Measurements from ENCODE around the gene ALDH3B2.
"Not testable (repeated sequence)": the region's sequence is repeated elsewhere in the genome, so short reads cannot be mapped to it uniquely, and the experiment has no call there.

GRCh38 chr11:67622905-67623304 is 51.5 kb downstream of the ALDH3B2 start:
- TF ChIP-seq CTCF, POLR2A (IDR thresholded peaks at IDR 0.05): not testable (repeated sequence)
